A673 (cell line): ENCODE measurements around the gene MTX1. TPM values are rescaled to one million over a fixed set of nuclear protein-coding genes. Genes with fewer than 3 reads are reported as not detected.
"Not testable (repeated sequence)": the region's sequence is repeated elsewhere in the genome, so short reads cannot be mapped to it uniquely, and the experiment has no call there.

Experiments
- BruUV-seq: library from RNA; stranded (reverse); fragments of 400-500 nt; replicated peaks from 2 replicates; lab custom pipeline; 2021; lab: Mats Ljungman, UMichigan
- CTCF ChIA-PET: fragments of 300-600 bp; sonication (Branson Sonifier 250); formaldehyde crosslinking; loops from one replicate; lab custom pipeline; 2022; ENCODE audit warnings: antibody characterized with exemption; lab: Charles Lee
- POLR2A ChIA-PET: fragments of 300-600 bp; sonication (Branson Sonifier 250); formaldehyde crosslinking; loops from one replicate; lab custom pipeline; 2022; ENCODE audit warnings: antibody characterized with exemption; ENCODE audit not compliant: low non-redundant PET; lab: Charles Lee
- DNase-seq: peaks from one replicate; pipeline ENCODE4 v3.0.0-alpha.2; 2015; ENCODE audit warnings: low spot score
- H3K27ac ChIP-seq: fragments of 200-600 bp; sonication (generic); 2 replicates; pipeline ENCODE4 v1.5.1; 2016; ENCODE audit warnings: mixed run types, low read depth, mild to moderate bottlenecking, mixed read lengths, antibody characterized with exemption, low read length; ENCODE audit not compliant: poor library complexity, severe bottlenecking
- H3K27me3 ChIP-seq: fragments of 200-600 bp; sonication (generic); replicated peaks from 2 replicates; pipeline ENCODE4 v1.6.1; 2017; ENCODE audit warnings: mixed run types, low read depth, mild to moderate bottlenecking, mixed read lengths, antibody characterized with exemption, low read length; ENCODE audit not compliant: insufficient read depth, poor library complexity
- H3K36me3 ChIP-seq: fragments of 200-600 bp; sonication (generic); 2 replicates; pipeline ENCODE4 v1.6.1; 2016; ENCODE audit warnings: mixed run types, mild to moderate bottlenecking, mixed read lengths, antibody characterized with exemption, low read length; ENCODE audit not compliant: insufficient read depth, poor library complexity, severe bottlenecking
- H3K4me1 ChIP-seq: fragments of 200-600 bp; sonication (generic); 2 replicates; pipeline ENCODE4 v1.6.1; 2017; ENCODE audit warnings: mixed run types, mild to moderate bottlenecking, mixed read lengths, antibody characterized with exemption, low read length; ENCODE audit not compliant: insufficient read depth, poor library complexity, severe bottlenecking
- H3K4me3 ChIP-seq: fragments of 200-600 bp; sonication (generic); 2 replicates; pipeline ENCODE4 v1.5.1; 2016; ENCODE audit warnings: low read depth, mixed run types, mild to moderate bottlenecking, mixed read lengths, low read length; ENCODE audit not compliant: poor library complexity, severe bottlenecking
- H3K9me3 ChIP-seq: fragments of 200-600 bp; sonication (generic); 2 replicates; pipeline ENCODE4 v1.6.1; 2016; ENCODE audit warnings: mixed run types, low read depth, mild to moderate bottlenecking, mixed read lengths, antibody characterized with exemption, low read length; ENCODE audit not compliant: poor library complexity, severe bottlenecking
- EZH2 ChIP-seq: fragments of 200-600 bp; sonication (generic); IDR thresholded peaks from 2 replicates; pipeline ENCODE4 v1.6.1; 2017; ENCODE audit warnings: borderline replicate concordance, low read depth, mild to moderate bottlenecking, mixed read lengths, antibody characterized with exemption, low read length; ENCODE audit not compliant: poor library complexity, severe bottlenecking
- intact Hi-C: fragments of 100-400 bp; cut with micrococcal nuclease; formaldehyde crosslinking; loops from one replicate; pipeline ENCODE4 v1.10.0; 2022; ENCODE audit not compliant: unreplicated experiment
- total RNA-seq: library from RNA; stranded (reverse); gene quantifications from 2 replicates; pipeline ENCODE4 v1.2.3, GENCODE V29; 2021
- TF ChIP-seq, protein P1 (sequence below): fragments of 300-800, 200-600 bp; sonication (generic); conservative IDR thresholded peaks from 2 replicates; pipeline ENCODE4 v1.5.1; 2017; ENCODE audit warnings: low read depth, mild to moderate bottlenecking, antibody characterized with exemption, low read length, moderate library complexity, mixed read lengths

MTX1 gene
- total RNA-seq, 1 experiment from 2014 or later = 65.2 TPM

DNA sequence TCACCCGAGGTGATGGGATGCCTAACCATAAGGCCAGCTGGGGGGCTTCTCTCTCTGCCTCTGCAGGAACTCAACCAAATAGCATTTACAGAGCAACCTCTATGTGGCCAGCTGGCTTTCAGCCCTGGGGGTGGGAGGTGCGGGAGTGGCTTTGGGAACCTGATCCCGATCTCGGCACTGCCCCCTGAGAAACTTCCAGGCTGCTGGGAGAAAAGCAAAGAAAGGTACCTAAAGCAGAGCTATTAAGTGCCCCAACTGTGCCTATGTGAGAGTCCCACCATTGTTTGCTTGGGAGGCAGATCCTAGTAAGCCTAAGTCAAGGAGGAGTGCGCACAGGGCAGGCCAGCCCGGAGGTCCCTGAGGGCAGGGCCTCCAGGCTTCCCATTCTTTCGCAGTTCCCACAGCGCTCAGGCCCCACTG, 42.4 kb upstream of the MTX1 start:
- no TSS peak for BruUV-seq
- H3K4me3 ChIP-seq = no peak overlapping the region
- H3K4me1 ChIP-seq = peaks cover 5% of the 10 kb centered on the region
- POLR2A ChIA-PET = no interaction called here
- no peaks in the 10 kb centered on the region for H3K9me3 ChIP-seq
- no peaks in the 10 kb centered on the region for H3K27me3 ChIP-seq
- TF ChIP-seq, protein P1, sequence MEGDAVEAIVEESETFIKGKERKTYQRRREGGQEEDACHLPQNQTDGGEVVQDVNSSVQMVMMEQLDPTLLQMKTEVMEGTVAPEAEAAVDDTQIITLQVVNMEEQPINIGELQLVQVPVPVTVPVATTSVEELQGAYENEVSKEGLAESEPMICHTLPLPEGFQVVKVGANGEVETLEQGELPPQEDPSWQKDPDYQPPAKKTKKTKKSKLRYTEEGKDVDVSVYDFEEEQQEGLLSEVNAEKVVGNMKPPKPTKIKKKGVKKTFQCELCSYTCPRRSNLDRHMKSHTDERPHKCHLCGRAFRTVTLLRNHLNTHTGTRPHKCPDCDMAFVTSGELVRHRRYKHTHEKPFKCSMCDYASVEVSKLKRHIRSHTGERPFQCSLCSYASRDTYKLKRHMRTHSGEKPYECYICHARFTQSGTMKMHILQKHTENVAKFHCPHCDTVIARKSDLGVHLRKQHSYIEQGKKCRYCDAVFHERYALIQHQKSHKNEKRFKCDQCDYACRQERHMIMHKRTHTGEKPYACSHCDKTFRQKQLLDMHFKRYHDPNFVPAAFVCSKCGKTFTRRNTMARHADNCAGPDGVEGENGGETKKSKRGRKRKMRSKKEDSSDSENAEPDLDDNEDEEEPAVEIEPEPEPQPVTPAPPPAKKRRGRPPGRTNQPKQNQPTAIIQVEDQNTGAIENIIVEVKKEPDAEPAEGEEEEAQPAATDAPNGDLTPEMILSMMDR = no peak
- no peak for TF ChIP-seq EZH2
- no peak for DNase-seq
- intact Hi-C loops = no loop called here
- CTCF ChIA-PET = interaction anchor here (0.5 to 5.3 kb wide), 2 partner anchors 76 to 167 kb away, joined by 4 to 89 read pairs; no protein-coding TSS in a partner anchor
- H3K27ac ChIP-seq = no peak overlapping the region
- H3K36me3 ChIP-seq = peaks cover 7% of the 10 kb centered on the region

- CTCF ChIA-PET = interaction anchor here (0.5 to 5.3 kb wide), 10 partner anchors 15 to 168 kb away, joined by 3 to 89 read pairs (median 7); no protein-coding TSS in a partner anchor
- POLR2A ChIA-PET = no interaction called here
- Histone ChIP-seq H3K27me3 (no peaks in the 10 kb centered on the region), H3K4me3 (no peak overlapping the region), H3K36me3 (peaks cover 7% of the 10 kb centered on the region), H3K4me1 (peaks cover 5% of the 10 kb centered on the region), H3K9me3 (no peaks in the 10 kb centered on the region), H3K27ac (no peak overlapping the region)
- DNase-seq = peak; percentile 31
- TF ChIP-seq, protein P1 = no peak
- TF ChIP-seq EZH2 = no peak
- intact Hi-C loops = no loop called here
- BruUV-seq = no TSS peak
Measured at GRCh38 chr1:155166471-155167165, 41.9 kb upstream of the MTX1 start.

DNA sequence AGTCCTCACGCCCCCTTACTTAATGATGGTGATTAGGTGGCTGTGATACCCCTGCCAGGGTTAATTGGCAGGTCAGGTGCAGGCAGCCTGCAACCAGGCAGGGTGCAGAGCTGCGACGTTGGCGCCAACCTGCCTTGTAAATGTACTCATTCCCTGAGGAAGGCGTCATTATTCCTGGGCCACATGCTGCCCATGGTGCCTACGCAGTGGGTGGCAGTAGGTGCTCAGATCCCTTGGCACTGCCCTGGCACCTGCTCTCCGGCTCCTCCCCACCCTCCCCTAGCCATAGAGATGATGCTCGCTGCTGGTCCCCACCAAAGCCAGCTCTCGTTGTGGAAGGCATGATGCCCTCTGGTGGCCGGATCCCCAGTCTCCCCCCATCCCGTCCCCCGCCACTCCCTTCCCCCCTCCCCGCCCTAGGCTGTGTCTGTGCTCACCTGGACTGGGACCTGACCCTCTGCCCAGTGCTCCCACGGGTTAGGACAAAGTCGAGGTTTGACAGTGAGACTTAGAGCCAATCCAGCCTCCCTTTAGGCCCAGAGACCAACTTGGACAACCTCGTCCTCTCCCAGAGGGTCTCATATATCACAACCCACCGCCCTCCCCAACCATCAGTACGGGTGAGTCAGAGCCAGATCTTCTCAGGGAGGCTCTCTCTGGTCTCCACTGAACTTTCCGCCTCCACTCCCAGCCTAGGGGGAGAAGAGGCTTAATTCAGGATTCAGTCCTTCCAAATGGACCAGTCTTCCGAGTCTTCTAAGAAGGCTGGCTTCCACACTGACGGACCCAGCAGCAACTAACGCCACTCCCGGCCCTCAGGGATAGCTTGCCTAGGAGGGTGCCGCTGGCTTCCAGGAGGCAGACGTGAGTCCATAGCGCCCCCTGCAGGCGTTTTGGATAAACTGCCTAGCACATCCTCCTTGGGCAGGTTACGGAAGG, 41.1 kb upstream of the MTX1 start:
- intact Hi-C loops = loop anchor here (1.0 kb wide), 1 partner anchor 76 kb away; no protein-coding TSS in a partner anchor
- H3K9me3 ChIP-seq = no peaks in the 10 kb centered on the region
- no TSS peak for BruUV-seq
- DNase-seq = peak; percentile 93
- H3K4me1 ChIP-seq = peaks cover 12% of the 10 kb centered on the region
- no peak for TF ChIP-seq EZH2
- TF ChIP-seq, protein P1 = peak; percentile 98
- no peak overlapping the region for H3K27ac ChIP-seq
- H3K27me3 ChIP-seq = no peaks in the 10 kb centered on the region
- POLR2A ChIA-PET = interaction anchor here (0.6 kb wide), 1 partner anchor 61 kb away, joined by 4 read pairs; no protein-coding TSS in a partner anchor
- CTCF ChIA-PET = interaction anchor here (0.5 to 5.3 kb wide), 11 partner anchors 8 to 401 kb away, joined by 3 to 89 read pairs (median 5); no protein-coding TSS in a partner anchor
- peaks cover 7% of the 10 kb centered on the region for H3K36me3 ChIP-seq
- peak overlapping the region; percentile 11 for H3K4me3 ChIP-seq

DNA sequence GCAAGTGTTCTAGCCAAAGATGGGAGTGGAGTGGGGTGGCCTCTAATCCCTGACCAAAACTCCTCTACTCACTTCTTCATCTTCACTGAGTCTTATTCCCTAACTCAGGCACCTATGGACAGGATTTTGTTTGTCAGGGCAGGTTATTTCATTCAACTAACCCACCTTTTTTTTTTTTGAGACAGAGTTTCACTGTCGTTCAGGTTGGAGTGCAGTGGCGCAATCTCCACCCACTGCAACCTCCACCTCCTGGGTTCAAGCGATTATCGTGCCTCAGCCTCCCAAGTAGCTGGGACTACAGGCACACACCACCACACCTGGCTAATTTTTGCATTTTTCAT, 40.4 kb upstream of the MTX1 start:
- H3K27me3 ChIP-seq, H3K4me3 ChIP-seq, BruUV-seq, POLR2A ChIA-PET, DNase-seq, H3K9me3 ChIP-seq, H3K27ac ChIP-seq, H3K36me3 ChIP-seq: not testable (repeated sequence)
- CTCF ChIA-PET = interaction anchor here (0.5 to 5.3 kb wide), 11 partner anchors 8 to 400 kb away, joined by 3 to 89 read pairs (median 5); no protein-coding TSS in a partner anchor
- intact Hi-C loops = loop anchor here (1.0 kb wide), 1 partner anchor 77 kb away; no protein-coding TSS in a partner anchor
- H3K4me1 ChIP-seq = peaks cover 13% of the 10 kb centered on the region
